Gastrocnemius medialis (tissue), 4 donors: ENCODE results near the gene PLEKHM2. TPM values are rescaled to one million over a fixed set of nuclear protein-coding genes. Genes with fewer than 3 reads are reported as not detected.
"Not testable (repeated sequence)": the region's sequence is repeated elsewhere in the genome, so short reads cannot be mapped to it uniquely, and the experiment has no call there.

Experiments
- ATAC-seq, 2 donors: fragments of 150-250 bp; one replicate each; pipeline ENCODE4 v1.9.1; 2016
- DNase-seq, 2 donors: peaks; one replicate each; pipeline ENCODE4 v3.0.0-alpha.2; 2019
- H3K27ac ChIP-seq, 4 donors: fragments of 200-600 bp; sonication (generic); 1 replicate in 1 of 4; 2 replicates in 3 of 4; pipeline ENCODE4 v1.5.1; 2016 to 2018; ENCODE audit warnings: mild to moderate bottlenecking in 2 of 4, moderate library complexity in 1 of 4
- H3K27me3 ChIP-seq, 3 donors: fragments of 200-600 bp; sonication (generic) in 2 of 3; 1 replicate in 1 of 3; 2 replicates in 2 of 3; pipeline versions ENCODE4 v1.5.1 to v1.6.0; 2016 to 2019; ENCODE audit warnings: mild to moderate bottlenecking in 1 of 3, moderate library complexity in 1 of 3
- H3K36me3 ChIP-seq, 2 donors: fragments of 200-600 bp; sonication (generic) in 1 of 2; one replicate each; pipeline ENCODE4 v1.5.1; 2017 to 2018
- H3K4me1 ChIP-seq, 2 donors: fragments of 200-600 bp; sonication (generic) in 1 of 2; one replicate each; pipeline ENCODE4 v1.5.1; 2016 to 2017; ENCODE audit warnings: mild to moderate bottlenecking in 2 of 2
- H3K4me3 ChIP-seq, 4 donors: fragments of 200-600 bp; sonication (generic) in 3 of 4; 1 replicate in 1 of 4; 2 replicates in 3 of 4; pipeline ENCODE4 v1.5.1; 2016 to 2019; ENCODE audit warnings: mild to moderate bottlenecking in 2 of 4
- H3K9me3 ChIP-seq, 3 donors: fragments of 200-600 bp; sonication (generic) in 2 of 3; 1 replicate in 1 of 3; 2 replicates in 2 of 3; pipeline ENCODE4 v1.5.1; 2016 to 2019
- CTCF ChIP-seq, 5 experiments: fragments of 450-650 bp in 3 of 5; fragments of 200-600 bp in 2 of 5; sonication (generic) in 2 of 5; IDR thresholded peaks in 4 of 5; conservative IDR thresholded peaks in 1 of 5; 1 replicate in 4 of 5; 2 replicates in 1 of 5; pipeline ENCODE4 v1.5.1; 2016 to 2019; ENCODE audit warnings: antibody characterized with exemption in 5 of 5, mild to moderate bottlenecking in 3 of 5, moderate library complexity in 3 of 5
- POLR2A ChIP-seq, 2 donors: fragments of 450-650 bp; IDR thresholded peaks; one replicate each; pipeline ENCODE4 v1.6.1; 2017; ENCODE audit warnings: antibody characterized with exemption in 2 of 2, mild to moderate bottlenecking in 2 of 2, moderate library complexity in 2 of 2
- in situ Hi-C, 4 donors: fragments of 200-750 bp; cut with MboI; loops; one replicate each; pipeline versions ENCODE4 v1.15.0 to v1.8.0; 2017; ENCODE audit warnings: low sequenced_read_pairs in 4 of 4
- intact Hi-C: fragments of 100-400 bp; cut with DNase I; formaldehyde crosslinking; loops from one replicate; pipeline ENCODE4 v1.15.1; 2023; ENCODE audit warnings: low total_unique reads
- total RNA-seq, 4 donors: library from RNA; depleted of rRNA; stranded (reverse); fragments of >200 nt; gene quantifications; one replicate each; pipeline versions ENCODE4 v1.1.0 to v1.2.3, GENCODE V29; 2016

PLEKHM2 gene
- total RNA-seq, 4 donors from 2014 or later: 86.7 to 170 (median 144) TPM

- no peak for ATAC-seq
Observed at GRCh38 chr1:15698201-15698600, 14.1 kb downstream of the PLEKHM2 start.

GRCh38 chr1:15699321-15699720, 15.2 kb downstream of the PLEKHM2 start:
- ATAC-seq, DNase-seq, H3K4me3 ChIP-seq, H3K36me3 ChIP-seq, intact Hi-C loops, in situ Hi-C loops, H3K9me3 ChIP-seq, H3K27me3 ChIP-seq, H3K27ac ChIP-seq: not testable (repeated sequence)
- H3K4me1 ChIP-seq: peaks cover 36 to 49% of the 10 kb centered on the region in 2 donors

More at GRCh38 chr1:15698201-15698600, 14.1 kb downstream of the PLEKHM2 start:
- no peak overlapping the region for H3K4me3 ChIP-seq
- H3K27me3 ChIP-seq: no peaks in the 10 kb centered on the region
- peaks cover 30 to 43% of the 10 kb centered on the region in 2 donors for H3K4me1 ChIP-seq
- intact Hi-C loops: no loop called here
- H3K36me3 ChIP-seq: no peaks in the 10 kb centered on the region
- DNase-seq: no peak
- in situ Hi-C loops: no loop called here
- TF ChIP-seq CTCF (IDR thresholded peaks at IDR 0.05 in 4 of 5, conservative IDR thresholded peaks at IDR 0.05 in 1 of 5) (no peak), POLR2A (IDR thresholded peaks at IDR 0.05) (no peak)
- no peaks in the 10 kb centered on the region for H3K9me3 ChIP-seq
- H3K27ac ChIP-seq: no peak overlapping the region

- intact Hi-C loops: no loop called here
- H3K27ac ChIP-seq: peak overlapping the region in 1 of 4 donors; percentile 44
- ATAC-seq: no peak
- in situ Hi-C loops: no loop called here
- H3K36me3 ChIP-seq: no peaks in the 10 kb centered on the region
- no peak overlapping the region for H3K4me3 ChIP-seq
- H3K27me3 ChIP-seq: no peaks in the 10 kb centered on the region
- DNase-seq: no peak
- H3K9me3 ChIP-seq: no peaks in the 10 kb centered on the region
- no peak for TF ChIP-seq POLR2A (IDR thresholded peaks at IDR 0.05)
- TF ChIP-seq CTCF (IDR thresholded peaks at IDR 0.05 in 4 of 5, conservative IDR thresholded peaks at IDR 0.05 in 1 of 5): no peak
- H3K4me1 ChIP-seq: peaks cover 45 to 53% of the 10 kb centered on the region in 2 donors
Observed at GRCh38 chr1:15700508-15700907, 16.4 kb downstream of the PLEKHM2 start.

- no peaks in the 10 kb centered on the region for H3K27me3 ChIP-seq
- H3K27ac ChIP-seq: peak overlapping the region; percentile 37 to 96 (median 94)
- no peak overlapping the region for H3K4me3 ChIP-seq
- H3K36me3 ChIP-seq: no peaks in the 10 kb centered on the region
- no peak for TF ChIP-seq POLR2A (IDR thresholded peaks at IDR 0.05)
- TF ChIP-seq CTCF (IDR thresholded peaks at IDR 0.05 in 4 of 5, conservative IDR thresholded peaks at IDR 0.05 in 1 of 5): no peak
- DNase-seq (no peak), ATAC-seq (no peak)
- intact Hi-C loops (no loop called here), in situ Hi-C loops (no loop called here)
- peaks cover 52 to 59% of the 10 kb centered on the region in 2 donors for H3K4me1 ChIP-seq
- no peaks in the 10 kb centered on the region for H3K9me3 ChIP-seq
Observed at GRCh38 chr1:15701784-15702183, 17.7 kb downstream of the PLEKHM2 start.

- H3K4me3 ChIP-seq: no peak overlapping the region
- intact Hi-C loops (loop anchor here (1.0 kb wide), 1 partner anchor 47 kb away; no protein-coding TSS in a partner anchor), in situ Hi-C loops (no loop called here)
- DNase-seq (peak in 1 of 2 donors; percentile 72), ATAC-seq (peak; percentile 27 to 33)
- peaks cover 48 to 61% of the 10 kb centered on the region in 2 donors for H3K4me1 ChIP-seq
- peak overlapping the region; percentile 93 to 96 (median 96) for H3K27ac ChIP-seq
- H3K27me3 ChIP-seq: no peaks in the 10 kb centered on the region
- H3K36me3 ChIP-seq: no peaks in the 10 kb centered on the region
- TF ChIP-seq POLR2A (IDR thresholded peaks at IDR 0.05) (no peak), CTCF (IDR thresholded peaks at IDR 0.05 in 4 of 5, conservative IDR thresholded peaks at IDR 0.05 in 1 of 5) (peak in 3 of 5 experiments; percentile 28 to 51 (median 34))
- H3K9me3 ChIP-seq: no peaks in the 10 kb centered on the region
Observed at GRCh38 chr1:15702722-15703550, 18.8 kb downstream of the PLEKHM2 start.
